ENCODE results near the gene TAF4B.

DNA sequence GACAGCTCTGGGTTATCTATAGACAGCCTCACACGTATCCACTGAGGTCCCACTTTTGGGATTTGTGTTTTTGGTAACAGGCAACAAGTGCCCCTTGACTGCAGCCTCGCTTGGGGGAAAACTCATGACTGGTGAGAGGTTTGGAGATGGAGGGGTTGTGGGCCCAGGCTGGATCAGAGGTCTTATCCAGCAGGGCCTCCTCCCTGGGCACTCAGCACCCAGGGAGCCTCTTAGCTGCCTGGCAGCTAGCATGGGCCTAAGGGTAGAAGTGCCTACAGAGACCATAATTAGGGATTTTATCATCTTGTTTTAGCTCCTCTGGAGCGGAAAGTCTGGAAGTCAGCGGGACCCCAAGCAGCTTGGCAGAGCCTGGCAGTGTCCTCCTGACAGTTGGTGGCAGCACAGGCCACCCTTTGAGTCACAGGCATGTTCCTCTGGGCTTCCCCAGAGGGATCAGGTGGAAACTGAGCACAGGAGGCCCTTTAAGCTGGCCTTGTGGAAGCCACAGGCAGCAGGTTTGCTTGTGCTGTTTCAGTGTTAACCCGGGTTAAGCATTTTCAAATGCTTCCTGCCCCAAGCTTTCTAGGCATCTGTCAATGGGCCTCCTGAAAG, 179.1 kb downstream of the TAF4B start:
- TF ChIP-seq, protein P1, sequence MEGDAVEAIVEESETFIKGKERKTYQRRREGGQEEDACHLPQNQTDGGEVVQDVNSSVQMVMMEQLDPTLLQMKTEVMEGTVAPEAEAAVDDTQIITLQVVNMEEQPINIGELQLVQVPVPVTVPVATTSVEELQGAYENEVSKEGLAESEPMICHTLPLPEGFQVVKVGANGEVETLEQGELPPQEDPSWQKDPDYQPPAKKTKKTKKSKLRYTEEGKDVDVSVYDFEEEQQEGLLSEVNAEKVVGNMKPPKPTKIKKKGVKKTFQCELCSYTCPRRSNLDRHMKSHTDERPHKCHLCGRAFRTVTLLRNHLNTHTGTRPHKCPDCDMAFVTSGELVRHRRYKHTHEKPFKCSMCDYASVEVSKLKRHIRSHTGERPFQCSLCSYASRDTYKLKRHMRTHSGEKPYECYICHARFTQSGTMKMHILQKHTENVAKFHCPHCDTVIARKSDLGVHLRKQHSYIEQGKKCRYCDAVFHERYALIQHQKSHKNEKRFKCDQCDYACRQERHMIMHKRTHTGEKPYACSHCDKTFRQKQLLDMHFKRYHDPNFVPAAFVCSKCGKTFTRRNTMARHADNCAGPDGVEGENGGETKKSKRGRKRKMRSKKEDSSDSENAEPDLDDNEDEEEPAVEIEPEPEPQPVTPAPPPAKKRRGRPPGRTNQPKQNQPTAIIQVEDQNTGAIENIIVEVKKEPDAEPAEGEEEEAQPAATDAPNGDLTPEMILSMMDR (IDR thresholded peaks at IDR 0.05; ENCODE audit: poor library complexity, severe bottlenecking) = no peak
- TF ChIP-seq POLR2AphosphoS5 (IDR thresholded peaks at IDR 0.05) (no peak), EZH2 (IDR thresholded peaks at IDR 0.05; ENCODE audit: borderline replicate concordance, insufficient read depth, low read length, poor library complexity, severe bottlenecking) (no peak), EP300 (conservative IDR thresholded peaks at IDR 0.05; ENCODE audit: poor library complexity, severe bottlenecking) (no peak), MXI1 (conservative IDR thresholded peaks at IDR 0.05; ENCODE audit: poor library complexity, severe bottlenecking) (no peak), RAD21 (conservative IDR thresholded peaks at IDR 0.05) (peak; percentile 23)
